Measurements from ENCODE around the gene AKAP6. TPM values are rescaled to one million over a fixed set of nuclear protein-coding genes. Genes with fewer than 3 reads are reported as not detected.

Gene AKAP6
- total RNA-seq, 1 experiment from 2014 or later = 1.9 TPM

DNA sequence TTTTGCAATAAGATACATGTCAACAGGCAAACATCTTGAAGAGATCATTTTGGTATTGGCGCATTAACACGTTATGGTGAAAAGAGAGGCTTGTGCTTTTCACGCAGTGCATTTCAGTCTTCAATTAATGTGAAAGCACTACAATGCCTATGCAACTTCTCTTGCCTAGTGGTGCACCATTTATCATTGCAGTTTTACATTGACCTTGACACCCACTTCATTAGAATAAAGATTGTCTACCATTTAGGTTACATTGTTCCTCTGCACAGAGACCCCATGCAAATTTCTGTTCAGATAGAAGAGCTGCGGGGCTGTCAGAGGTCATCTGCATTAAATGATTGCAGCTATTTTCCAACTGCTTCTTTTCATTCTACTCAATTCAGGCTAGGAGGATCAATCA lies 397.4 kb downstream of the AKAP6 start (continued):
- TF ChIP-seq, protein P1, sequence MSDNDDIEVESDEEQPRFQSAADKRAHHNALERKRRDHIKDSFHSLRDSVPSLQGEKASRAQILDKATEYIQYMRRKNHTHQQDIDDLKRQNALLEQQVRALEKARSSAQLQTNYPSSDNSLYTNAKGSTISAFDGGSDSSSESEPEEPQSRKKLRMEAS (IDR thresholded peaks at IDR 0.05) = no peak
- TF ChIP-seq POLR2AphosphoS5 (IDR thresholded peaks at IDR 0.05; ENCODE audit: low read depth, low read length) (no peak), FOSL1 (IDR thresholded peaks at IDR 0.05; ENCODE audit: low read depth) (no peak), SP1 (IDR thresholded peaks at IDR 0.05; ENCODE audit: low read depth) (no peak), POLR2A (IDR thresholded peaks at IDR 0.05; ENCODE audit: borderline replicate concordance, extremely low read depth, insufficient read depth, insufficient read length) (no peak), EGR1 (IDR thresholded peaks at IDR 0.05; ENCODE audit: low read depth) (no peak), ZFX (IDR thresholded peaks at IDR 0.05) (no peak)
- TF ChIP-seq, protein P2, sequence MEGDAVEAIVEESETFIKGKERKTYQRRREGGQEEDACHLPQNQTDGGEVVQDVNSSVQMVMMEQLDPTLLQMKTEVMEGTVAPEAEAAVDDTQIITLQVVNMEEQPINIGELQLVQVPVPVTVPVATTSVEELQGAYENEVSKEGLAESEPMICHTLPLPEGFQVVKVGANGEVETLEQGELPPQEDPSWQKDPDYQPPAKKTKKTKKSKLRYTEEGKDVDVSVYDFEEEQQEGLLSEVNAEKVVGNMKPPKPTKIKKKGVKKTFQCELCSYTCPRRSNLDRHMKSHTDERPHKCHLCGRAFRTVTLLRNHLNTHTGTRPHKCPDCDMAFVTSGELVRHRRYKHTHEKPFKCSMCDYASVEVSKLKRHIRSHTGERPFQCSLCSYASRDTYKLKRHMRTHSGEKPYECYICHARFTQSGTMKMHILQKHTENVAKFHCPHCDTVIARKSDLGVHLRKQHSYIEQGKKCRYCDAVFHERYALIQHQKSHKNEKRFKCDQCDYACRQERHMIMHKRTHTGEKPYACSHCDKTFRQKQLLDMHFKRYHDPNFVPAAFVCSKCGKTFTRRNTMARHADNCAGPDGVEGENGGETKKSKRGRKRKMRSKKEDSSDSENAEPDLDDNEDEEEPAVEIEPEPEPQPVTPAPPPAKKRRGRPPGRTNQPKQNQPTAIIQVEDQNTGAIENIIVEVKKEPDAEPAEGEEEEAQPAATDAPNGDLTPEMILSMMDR (IDR thresholded peaks at IDR 0.05 in 2 of 3, conservative IDR thresholded peaks at IDR 0.05 in 1 of 3; ENCODE audit: borderline replicate concordance in 1 of 3, insufficient read depth in 1 of 3, low read depth in 2 of 3, low read length in 2 of 3) = no peak

DNA sequence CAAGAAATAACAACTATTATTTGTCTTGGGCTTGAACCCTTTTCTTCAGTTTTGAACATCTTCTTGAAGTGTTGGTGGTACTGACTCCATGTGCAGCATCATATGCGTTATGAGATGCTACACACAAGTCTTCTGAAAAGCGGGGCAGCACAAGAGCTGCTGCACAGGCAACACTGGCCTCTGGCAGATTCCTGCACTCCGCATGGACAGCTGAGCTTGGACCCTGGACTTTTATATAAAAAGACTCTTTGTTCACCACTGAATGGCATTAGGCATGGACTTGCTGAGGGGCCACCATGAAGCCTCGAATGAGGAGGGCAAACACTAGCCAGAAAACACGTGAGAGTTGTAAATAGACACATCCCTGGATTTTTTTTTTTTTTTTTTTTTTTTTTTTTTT lies 398.7 kb downstream of the AKAP6 start:
- ATAC-seq = no peak
- BruUV-seq (replicated peaks) = no TSS peak
- POLR2A ChIA-PET = no interaction called here
- TF ChIP-seq, protein P3, sequence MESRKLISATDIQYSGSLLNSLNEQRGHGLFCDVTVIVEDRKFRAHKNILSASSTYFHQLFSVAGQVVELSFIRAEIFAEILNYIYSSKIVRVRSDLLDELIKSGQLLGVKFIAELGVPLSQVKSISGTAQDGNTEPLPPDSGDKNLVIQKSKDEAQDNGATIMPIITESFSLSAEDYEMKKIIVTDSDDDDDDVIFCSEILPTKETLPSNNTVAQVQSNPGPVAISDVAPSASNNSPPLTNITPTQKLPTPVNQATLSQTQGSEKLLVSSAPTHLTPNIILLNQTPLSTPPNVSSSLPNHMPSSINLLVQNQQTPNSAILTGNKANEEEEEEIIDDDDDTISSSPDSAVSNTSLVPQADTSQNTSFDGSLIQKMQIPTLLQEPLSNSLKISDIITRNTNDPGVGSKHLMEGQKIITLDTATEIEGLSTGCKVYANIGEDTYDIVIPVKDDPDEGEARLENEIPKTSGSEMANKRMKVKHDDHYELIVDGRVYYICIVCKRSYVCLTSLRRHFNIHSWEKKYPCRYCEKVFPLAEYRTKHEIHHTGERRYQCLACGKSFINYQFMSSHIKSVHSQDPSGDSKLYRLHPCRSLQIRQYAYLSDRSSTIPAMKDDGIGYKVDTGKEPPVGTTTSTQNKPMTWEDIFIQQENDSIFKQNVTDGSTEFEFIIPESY (IDR thresholded peaks at IDR 0.05; ENCODE audit: extremely low read depth, insufficient replicate concordance, low read length) = no peak
- no peak for TF ChIP-seq JUND (IDR thresholded peaks at IDR 0.05)
- no peak for TF ChIP-seq FOSL1 (IDR thresholded peaks at IDR 0.05; ENCODE audit: low read depth)
- no peak for TF ChIP-seq TCF7L2 (IDR thresholded peaks at IDR 0.05; ENCODE audit: borderline replicate concordance, extremely low read depth, insufficient read depth, insufficient read length)
- TF ChIP-seq, protein P2 (IDR thresholded peaks at IDR 0.05 in 2 of 3, conservative IDR thresholded peaks at IDR 0.05 in 1 of 3; ENCODE audit: borderline replicate concordance in 1 of 3, insufficient read depth in 1 of 3, low read depth in 2 of 3, low read length in 2 of 3) = no peak
- no peak for TF ChIP-seq RAD21 (IDR thresholded peaks at IDR 0.05; ENCODE audit: low read depth)
- no peak for TF ChIP-seq SP1 (IDR thresholded peaks at IDR 0.05; ENCODE audit: low read depth)
- TF ChIP-seq, protein P4, sequence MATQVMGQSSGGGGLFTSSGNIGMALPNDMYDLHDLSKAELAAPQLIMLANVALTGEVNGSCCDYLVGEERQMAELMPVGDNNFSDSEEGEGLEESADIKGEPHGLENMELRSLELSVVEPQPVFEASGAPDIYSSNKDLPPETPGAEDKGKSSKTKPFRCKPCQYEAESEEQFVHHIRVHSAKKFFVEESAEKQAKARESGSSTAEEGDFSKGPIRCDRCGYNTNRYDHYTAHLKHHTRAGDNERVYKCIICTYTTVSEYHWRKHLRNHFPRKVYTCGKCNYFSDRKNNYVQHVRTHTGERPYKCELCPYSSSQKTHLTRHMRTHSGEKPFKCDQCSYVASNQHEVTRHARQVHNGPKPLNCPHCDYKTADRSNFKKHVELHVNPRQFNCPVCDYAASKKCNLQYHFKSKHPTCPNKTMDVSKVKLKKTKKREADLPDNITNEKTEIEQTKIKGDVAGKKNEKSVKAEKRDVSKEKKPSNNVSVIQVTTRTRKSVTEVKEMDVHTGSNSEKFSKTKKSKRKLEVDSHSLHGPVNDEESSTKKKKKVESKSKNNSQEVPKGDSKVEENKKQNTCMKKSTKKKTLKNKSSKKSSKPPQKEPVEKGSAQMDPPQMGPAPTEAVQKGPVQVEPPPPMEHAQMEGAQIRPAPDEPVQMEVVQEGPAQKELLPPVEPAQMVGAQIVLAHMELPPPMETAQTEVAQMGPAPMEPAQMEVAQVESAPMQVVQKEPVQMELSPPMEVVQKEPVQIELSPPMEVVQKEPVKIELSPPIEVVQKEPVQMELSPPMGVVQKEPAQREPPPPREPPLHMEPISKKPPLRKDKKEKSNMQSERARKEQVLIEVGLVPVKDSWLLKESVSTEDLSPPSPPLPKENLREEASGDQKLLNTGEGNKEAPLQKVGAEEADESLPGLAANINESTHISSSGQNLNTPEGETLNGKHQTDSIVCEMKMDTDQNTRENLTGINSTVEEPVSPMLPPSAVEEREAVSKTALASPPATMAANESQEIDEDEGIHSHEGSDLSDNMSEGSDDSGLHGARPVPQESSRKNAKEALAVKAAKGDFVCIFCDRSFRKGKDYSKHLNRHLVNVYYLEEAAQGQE (IDR thresholded peaks at IDR 0.05; ENCODE audit: low read depth) = no peak
- TF ChIP-seq, protein P5, sequence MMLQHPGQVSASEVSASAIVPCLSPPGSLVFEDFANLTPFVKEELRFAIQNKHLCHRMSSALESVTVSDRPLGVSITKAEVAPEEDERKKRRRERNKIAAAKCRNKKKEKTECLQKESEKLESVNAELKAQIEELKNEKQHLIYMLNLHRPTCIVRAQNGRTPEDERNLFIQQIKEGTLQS (IDR thresholded peaks at IDR 0.05) = no peak
- no peak for TF ChIP-seq CBX3 (IDR thresholded peaks at IDR 0.05; ENCODE audit: low read depth)

More for the DNA sequence above, 398.7 kb downstream of the AKAP6 start:
- H3K9me2 ChIP-seq (ENCODE audit: insufficient read depth) = no peaks in the 10 kb centered on the region
- H3K27ac ChIP-seq (ENCODE audit: low read depth, low read length) = no peak overlapping the region
- ChIA-PET CTCF (no interaction called here), RAD21 (ENCODE audit: low non-redundant PET in 1 of 2, low total read pairs in 2 of 2, uncharacterized antibody in 2 of 2, unreplicated experiment in 2 of 2) (no interaction called here)
- no peak overlapping the region for H2AFZ ChIP-seq (ENCODE audit: low read depth, low read length, poor library complexity, severe bottlenecking)
- no peaks in the 10 kb centered on the region for H3K79me2 ChIP-seq (ENCODE audit: insufficient read depth, low read length)
- no peaks in the 10 kb centered on the region for H4K20me1 ChIP-seq (ENCODE audit: insufficient read depth)
- no peak overlapping the region for H3K4me3 ChIP-seq (replicated peaks in 1 of 2; ENCODE audit: low read depth in 1 of 2, low read length in 2 of 2)
- H3K9me3 ChIP-seq (ENCODE audit: control insufficient read depth in 1 of 2, insufficient read depth in 1 of 2, low read depth in 1 of 2, low read length in 2 of 2) = no peaks in the 10 kb centered on the region
- no peak for DNase-seq (ENCODE audit: low read depth, low spot score)
- no peaks in the 10 kb centered on the region for H3K36me3 ChIP-seq (ENCODE audit: control insufficient read depth in 1 of 2, insufficient read depth in 2 of 2, low read length in 2 of 2)
- no peak overlapping the region for H3K9ac ChIP-seq (ENCODE audit: low read length)
- H3K4me1 ChIP-seq (ENCODE audit: control insufficient read depth in 1 of 2, insufficient read depth in 2 of 2, low read length in 2 of 2) = no peaks in the 10 kb centered on the region
- intact Hi-C loops (cut with micrococcal nuclease) = no loop called here
- H3K27me3 ChIP-seq (ENCODE audit: insufficient read depth, low read length) = peaks cover 17% of the 10 kb centered on the region
- H3K4me2 ChIP-seq (ENCODE audit: low read length) = no peak overlapping the region
